G401 (cell line): ENCODE data around the gene SLC23A3. TPM values are rescaled to one million over a fixed set of nuclear protein-coding genes. Genes with fewer than 3 reads are reported as not detected.

ENCODE experiments used
- DNase-seq: peaks from one replicate; pipeline ENCODE4 v3.0.0-alpha.2; 2015; ENCODE audit warnings: low spot score
- in situ Hi-C: cut with HindIII; loops from 2 replicates; pipeline ENCODE4 v1.10.0; 2016; ENCODE audit warnings: low sequenced_read_pairs, mixed read lengths
- total RNA-seq: library from RNA; depleted of rRNA; stranded (reverse); fragments of >200 nt; shearing (Covaris generic); gene quantifications from 2 replicates; pipeline ENCODE4 v1.2.3, GENCODE V29; 2014; rRNA removed

The SLC23A3 gene, protein sequence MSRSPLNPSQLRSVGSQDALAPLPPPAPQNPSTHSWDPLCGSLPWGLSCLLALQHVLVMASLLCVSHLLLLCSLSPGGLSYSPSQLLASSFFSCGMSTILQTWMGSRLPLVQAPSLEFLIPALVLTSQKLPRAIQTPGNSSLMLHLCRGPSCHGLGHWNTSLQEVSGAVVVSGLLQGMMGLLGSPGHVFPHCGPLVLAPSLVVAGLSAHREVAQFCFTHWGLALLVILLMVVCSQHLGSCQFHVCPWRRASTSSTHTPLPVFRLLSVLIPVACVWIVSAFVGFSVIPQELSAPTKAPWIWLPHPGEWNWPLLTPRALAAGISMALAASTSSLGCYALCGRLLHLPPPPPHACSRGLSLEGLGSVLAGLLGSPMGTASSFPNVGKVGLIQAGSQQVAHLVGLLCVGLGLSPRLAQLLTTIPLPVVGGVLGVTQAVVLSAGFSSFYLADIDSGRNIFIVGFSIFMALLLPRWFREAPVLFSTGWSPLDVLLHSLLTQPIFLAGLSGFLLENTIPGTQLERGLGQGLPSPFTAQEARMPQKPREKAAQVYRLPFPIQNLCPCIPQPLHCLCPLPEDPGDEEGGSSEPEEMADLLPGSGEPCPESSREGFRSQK
- not detected in 2 replicates for total RNA-seq

DNA sequence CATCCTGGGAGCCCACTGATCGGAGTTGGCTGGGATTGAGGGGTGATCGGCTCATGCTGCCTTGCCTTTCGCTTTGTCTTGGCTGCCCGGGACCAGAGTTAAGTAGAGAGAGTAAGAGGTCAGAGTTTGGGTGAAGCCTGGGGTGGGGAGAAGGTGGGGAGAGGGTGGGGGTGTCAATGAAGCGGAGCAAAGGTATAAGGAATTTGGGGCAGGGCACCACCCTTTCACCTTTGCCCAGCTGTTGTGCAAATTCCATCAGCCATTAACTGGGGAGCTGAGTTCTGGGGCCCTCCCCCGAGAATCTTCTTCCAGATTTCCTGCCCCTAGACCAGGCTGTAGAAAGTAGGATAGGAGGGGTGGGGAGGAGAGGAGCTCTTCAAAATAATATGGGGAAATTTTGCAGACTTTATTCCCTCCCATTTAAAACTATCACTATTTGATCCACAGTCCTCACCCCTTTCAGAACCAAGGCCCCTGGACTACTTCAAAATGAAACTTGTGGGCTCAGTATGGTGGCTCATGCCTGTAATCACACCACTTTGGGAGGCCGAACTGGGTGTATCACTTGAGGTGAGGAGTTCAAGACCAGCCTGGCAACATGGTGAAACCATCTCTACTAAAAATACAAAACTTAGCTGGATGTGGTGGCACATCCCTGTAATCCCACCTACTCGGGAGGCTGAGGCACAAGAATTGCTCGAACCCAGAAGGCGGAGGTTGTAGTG lies at the start of gene SLC23A3:
Gene SLC23A3, minus strand, starts transcription at position 100 of the 725 bp plus-strand sequence. Its CDS starts 45 bp downstream, at position 55.
- in situ Hi-C loops = no loop called here
- no peak for DNase-seq

DNA sequence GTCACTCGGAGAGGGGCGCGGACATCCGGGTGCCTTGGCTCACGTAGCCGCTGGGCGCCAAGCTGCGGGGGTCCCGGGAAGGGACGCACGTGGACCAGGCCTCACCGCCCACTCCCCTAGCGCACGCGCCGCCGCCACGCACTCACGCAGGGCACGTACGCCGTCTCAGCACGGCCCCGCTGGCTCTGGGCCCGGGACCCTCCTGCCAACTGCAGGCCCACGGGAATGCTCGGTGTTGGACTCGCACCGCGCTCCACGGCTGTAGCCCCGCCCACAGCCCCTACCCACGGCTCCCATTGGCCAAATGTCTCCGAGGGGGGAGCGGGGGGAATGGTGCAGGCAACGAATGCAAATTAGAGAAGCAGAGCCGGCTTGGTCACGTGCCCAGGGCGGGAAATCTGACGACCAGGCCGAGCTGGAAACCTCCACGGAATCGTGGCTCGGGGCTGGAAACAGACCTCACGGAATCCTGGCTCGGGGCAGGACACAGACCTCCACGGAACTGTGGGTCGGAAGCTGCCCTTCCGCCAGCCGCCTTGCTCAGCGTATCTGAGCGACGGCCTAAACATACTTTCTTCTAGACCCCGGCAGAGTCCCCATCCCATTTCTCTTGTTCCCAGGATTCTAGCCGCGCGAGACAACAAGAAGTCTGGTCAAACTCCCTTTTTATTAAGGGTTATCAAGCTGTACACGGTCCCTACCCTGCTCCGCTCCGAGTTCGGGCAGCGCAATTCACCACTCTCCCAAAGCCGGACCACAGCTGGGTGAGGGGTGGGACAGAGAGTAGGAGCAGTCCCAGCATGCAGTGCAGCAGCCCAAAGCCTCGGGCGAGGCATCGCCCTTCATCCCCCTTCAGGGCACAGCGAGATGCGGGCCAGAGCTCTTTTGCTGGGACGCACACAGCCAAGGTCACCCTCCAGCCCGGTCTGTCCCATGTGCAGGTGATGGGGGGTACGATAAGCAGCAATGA lies 49.2 kb upstream of the SLC23A3 start, which contains the start of gene ABCB6:
Gene ABCB6, minus strand, starts transcription at position 227 of the 970 bp plus-strand sequence. CDS start 285 bp downstream, outside the sequence.
- in situ Hi-C loops = no loop called here
- peak; percentile 93 for DNase-seq

DNA sequence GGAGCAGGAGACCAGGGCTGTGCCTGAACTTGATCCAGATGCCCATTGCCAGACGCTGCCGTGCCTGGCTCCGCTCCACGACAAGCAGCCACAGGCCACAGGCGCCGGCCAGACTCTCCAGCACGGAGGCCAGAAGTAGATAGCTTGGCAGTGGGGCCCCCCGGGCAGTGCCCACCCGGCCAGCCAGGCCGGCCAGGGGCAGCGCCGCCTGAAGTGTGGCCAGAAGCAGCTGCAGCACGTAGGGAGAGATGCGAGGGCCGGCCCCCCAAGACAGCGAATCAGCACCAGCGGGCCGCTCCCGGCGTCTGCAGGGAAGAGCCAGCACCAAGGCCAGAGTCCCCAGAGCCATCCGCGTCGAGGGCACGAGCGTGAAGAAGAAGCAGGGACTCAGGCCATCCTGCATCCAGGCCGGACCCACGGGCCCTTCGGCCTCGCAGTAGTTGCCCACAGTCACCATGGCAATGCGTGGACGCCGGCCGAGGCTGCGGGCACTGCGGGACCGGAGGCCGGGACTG lies 48.4 kb upstream of the SLC23A3 start:
- no peak for DNase-seq
- in situ Hi-C loops = no loop called here

DNA sequence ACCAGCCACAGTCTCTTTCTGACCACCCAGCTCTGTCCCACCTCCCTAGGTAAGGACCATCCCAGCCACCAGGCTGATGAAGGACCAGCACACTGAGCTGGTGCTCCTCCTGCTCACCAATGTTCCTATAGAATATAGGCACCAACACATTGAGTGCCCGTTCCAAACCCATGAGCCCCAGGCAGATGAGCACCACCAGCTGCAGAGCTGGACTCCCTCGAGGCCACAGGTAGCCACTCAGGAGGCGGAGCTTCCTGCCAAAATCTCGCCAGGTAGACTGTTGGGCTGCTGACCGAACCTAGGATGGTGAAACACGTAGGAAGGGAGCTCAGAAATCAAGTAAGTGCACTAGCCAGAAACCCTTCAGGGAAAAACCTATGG lies 46.7 kb upstream of the SLC23A3 start:
- in situ Hi-C loops = no loop called here
- DNase-seq = no peak

DNA sequence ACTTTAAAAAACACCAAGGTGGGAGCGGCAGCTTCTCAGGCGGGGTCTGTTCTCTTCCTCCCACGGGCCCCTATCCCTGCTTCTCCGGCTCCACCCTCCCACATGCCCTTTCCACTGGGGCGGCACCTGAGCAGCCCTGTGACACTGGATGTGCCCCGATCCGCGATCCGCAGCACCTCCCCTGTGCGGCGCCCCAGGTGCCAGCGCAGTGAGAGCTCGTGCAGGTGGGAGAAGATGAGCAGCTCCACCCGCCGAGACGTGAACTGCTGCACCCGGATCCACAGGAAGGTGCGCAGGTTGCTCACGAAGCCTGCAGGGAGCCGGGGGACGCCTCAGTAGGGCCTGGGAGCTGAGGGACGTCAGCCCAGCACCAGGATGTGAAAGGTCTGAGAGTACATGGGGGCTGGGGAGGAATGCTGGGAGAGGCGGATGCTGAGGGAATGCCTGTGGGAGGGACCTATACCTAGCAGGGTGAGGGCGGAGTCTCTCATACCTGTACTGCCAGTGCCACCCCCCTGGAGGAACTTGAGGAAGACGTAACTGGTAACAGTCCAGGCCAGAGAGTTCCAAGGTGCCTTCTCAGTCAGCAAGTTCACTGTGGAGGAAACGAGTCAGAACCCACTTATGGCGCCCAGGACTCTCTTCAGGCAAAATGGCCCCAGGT lies 46.2 kb upstream of the SLC23A3 start:
- no peak for DNase-seq
- in situ Hi-C loops = no loop called here

DNA sequence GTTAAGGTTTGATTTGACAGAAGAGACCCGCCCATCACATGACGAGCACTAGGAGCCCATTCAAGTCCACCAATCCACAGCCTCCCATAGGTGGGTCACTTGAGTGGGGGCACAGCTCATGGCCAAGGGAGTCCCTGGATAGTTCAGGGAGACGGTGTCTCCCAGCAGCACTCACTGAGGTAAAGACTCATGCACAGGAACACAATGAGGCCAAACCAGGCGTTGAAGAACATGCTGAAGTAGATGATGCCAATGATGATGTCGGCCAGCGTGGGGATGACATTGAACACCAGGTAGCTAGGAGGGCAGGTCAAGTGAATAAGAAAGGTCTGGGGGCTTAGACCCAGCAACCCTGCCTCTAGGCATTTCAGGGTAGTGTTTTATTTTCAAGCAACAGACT lies 45.0 kb upstream of the SLC23A3 start:
- in situ Hi-C loops = no loop called here
- no peak for DNase-seq

DNA sequence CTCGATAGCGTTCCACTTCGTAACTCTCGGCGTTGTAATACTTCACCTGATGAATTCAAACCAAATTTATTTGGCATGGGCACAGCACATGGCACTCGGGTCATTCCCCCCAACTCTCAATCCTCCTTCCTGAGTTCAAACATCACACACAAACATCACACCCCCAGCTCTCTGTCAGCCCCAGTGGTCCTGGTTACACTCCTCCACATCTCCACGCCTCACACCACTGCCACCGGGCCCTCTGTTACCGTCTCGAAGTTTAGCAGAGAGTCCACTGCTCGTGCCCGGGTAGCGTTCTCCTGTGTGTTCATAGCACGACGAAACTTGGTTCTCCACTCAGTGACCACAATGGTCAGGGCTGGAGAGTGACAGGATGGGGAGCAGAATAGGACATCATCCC lies 44.3 kb upstream of the SLC23A3 start:
- DNase-seq = no peak
- in situ Hi-C loops = no loop called here

DNA sequence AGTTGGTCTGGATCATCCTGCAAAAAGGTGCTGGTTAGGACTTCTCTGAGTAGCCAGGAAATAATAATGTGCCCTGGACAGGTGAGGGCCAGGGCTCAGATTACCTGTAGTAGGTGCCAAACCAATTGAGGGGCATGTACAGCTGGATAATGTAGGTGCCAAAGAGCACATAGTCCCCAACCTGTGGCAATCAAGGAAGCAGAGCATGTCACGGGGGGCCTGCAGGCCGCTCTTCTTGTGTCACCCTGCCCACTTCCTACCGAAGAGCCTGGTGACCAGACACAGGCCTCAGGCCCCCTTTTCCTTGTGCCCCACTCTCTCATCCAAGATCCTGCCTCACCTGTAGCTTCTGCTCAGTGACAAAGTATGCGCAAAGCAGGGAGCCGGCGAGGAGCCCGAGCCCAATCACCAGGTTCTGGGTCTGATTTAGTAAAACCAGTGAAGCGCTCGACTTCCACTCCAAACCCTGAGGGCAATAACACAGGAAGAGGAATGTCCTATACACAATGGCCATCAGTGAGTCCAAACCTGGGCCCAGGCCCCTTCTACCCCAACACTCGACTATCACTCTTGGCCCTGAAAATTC lies 43.8 kb upstream of the SLC23A3 start:
- DNase-seq = no peak
- in situ Hi-C loops = no loop called here

DNA sequence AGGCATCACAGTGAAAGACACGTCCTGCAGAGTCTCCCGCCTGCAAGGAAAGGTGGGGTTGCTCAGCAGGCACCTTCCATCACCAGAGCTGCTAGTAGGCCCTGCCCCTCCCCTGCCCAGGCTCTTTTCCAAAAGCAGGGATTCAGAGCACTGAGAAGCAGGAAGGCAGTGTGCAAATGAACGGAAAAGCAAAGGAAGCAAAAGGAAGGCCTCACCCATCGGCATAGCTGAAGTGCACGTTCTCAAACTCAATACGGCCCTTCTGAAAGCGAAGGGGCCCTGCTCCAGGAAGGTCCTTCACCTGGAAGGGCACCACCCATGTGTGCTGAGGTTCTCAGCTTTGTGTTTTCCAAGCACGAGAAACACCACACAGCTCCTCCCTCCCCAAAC lies 43.2 kb upstream of the SLC23A3 start:
- in situ Hi-C loops = no loop called here
- no peak for DNase-seq

DNA sequence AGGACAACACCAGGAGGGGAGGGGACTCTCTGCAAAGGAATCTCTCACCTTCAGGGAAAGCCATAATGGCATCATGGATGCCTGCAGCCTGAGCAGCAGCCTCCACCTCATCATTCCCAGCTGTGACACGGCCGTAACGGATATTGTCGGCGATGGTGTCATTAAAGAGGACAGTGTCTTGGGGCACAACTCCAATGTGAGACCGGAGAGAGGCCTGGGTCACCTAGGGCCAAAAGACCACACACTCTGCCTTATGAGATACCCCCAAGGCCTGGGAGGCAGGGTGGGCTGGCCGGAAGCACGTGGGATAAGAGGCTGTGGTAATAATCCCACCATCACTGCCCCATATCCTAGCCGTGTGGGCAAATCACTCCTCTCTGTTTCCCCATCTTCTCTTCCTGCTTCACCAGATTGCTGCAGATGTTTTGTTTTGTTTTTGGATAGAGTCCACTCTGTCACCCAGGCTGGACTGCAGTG lies 41.1 kb upstream of the SLC23A3 start:
- no peak for DNase-seq
- in situ Hi-C loops = no loop called here

DNA sequence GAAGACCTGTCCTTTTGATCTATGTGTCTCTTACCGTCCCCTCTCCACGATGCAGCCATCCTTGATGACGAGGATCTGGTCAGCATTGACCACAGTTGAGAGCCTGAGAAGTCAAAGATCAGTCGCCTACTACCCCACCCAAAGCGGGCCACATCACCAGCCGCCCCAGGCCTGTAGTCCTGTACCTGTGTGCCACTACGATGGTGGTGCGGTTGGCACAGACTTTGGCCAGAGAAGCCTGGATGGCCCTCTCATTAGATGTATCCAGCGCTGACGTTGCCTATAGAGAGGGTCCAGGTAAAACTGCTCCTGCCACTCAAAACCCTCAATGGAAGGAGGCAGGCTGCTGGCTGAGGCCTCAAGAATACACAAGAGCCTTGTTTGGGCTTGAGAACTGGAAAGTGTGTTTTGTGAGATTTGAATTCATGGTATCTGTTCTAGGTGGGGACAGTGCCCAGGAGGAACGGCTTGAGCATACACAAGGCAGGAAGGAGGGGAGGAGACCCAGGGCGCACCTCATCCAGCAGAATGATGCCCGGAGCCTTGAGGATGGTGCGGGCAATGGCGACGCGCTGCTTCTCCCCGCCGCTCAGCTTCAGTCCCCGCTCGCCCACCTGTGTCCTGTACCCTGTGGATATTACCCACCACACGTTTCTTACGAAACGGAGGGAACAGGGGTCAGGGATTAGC lies 40.5 kb upstream of the SLC23A3 start:
- DNase-seq = no peak
- in situ Hi-C loops = no loop called here

DNA sequence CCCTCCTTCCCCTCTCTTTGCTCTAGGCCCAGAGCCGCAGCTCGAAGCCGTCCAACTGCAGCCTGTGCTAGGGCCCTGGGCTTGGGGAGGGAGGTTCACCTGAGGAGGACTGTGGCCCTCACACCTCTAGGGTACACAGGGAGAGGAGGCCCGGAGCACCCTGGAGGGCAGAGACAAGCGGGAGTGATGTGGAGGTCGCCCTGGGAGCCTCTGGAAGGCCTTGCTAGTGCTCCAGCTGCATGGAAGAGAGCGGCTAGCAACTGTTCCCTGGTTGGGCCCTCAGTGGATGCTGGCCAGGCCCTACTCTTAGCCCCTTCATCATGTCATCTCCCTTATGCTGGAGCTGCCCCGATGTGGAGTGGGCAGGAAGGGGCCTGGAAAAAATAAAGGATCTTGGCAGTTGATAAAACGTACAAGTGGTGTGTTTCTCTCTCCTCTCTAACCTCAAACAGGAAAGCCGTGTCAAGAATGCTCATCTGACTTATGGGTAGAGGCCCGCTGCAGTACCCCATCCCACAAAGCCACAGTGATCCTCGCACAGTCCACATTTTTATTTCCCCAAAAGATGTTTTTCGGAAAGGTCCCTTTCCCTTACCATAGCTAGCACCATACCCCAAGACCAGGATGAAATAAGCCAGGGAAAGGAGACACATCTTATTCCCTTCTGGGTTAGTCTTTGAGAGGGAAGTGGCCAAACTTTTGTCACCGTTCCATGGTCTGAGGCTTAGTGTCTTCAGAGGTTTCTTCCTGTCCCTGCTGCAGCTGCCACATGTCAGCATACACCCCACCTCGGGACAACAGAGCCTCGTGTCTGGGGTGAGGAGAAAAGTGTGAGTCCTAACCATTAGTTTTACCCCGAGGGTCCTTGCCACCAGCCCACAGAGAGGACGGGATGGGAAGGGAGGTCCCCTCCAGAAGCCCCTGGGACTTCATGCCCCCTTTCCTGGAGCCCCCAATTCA lies 39.7 kb upstream of the SLC23A3 start:
- DNase-seq = no peak
- in situ Hi-C loops = no loop called here

DNA sequence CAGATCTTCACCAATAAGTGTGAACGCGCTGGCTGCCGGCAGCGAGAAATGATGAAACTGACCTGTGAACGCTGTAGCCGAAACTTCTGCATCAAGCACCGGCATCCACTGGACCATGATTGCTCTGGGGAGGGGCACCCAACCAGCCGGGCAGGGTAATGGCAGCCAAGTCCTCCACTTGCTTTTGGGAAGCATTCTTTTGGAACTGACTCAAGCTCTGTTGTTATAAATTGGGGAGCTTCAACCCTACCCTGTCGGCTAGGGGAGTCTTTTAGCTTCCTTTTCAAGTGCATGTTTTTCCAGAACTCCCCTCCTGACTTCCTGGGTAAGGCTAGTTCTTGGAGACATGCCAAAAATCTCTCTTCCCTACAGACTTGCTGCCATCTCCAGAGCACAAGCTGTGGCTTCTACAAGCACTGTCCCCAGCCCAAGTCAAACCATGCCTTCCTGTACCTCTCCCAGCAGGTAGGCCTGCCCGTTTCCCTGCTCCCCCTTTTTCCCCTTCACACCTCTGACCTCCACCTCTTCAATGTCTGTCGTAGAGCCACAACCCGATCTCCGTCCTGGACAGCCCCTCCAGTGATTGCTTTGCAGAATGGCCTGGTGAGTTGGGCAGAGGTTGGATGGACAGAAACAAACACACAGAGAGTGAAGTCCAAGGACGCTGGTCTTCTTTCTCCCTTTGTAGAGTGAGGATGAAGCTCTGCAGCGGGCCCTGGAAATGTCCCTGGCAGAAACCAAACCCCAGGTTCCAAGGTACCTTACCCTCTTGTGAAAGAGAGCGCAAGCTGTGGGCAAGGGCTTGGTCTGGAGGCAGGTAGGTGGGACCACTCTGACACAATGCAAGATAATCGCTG lies 38.3 kb upstream of the SLC23A3 start:
- in situ Hi-C loops = no loop called here
- peak; percentile 56 for DNase-seq

DNA sequence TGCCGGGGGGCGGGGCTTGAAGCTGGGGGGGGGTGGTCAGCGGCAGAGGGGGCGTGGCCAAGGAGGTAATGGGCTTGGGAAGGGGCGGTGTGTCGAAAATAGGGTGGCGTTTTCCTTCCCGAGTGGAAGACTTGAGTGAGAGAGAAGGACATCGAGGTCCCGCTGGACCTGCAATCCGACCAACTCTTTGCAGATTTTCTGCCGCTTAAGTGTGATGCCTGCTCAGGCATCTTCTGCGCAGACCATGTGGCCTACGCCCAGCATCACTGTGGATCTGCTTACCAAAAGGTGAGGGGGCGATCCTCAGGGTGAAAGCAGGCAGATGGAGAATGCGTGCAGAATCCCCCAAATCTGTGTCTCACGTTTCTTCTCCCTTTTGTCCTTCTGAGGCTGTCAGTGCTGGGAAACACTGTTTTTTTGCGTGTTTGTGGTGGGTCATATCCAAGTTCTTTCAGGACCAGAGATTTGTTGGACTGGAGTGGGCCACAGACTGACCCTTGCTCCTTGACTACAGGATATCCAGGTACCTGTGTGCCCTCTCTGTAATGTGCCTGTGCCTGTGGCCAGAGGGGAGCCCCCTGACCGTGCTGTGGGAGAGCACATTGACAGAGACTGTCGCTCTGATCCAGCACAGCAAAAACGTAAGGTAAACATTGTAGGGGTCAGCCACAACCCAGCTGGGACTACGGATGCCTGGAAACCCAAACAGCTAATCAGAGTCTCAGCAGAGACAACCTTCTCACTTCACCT lies 37.5 kb upstream of the SLC23A3 start:
- in situ Hi-C loops = no loop called here

More for the DNA sequence above, 37.5 kb upstream of the SLC23A3 start:
- DNase-seq = peak; percentile 75
